Keratinocyte (primary cell): ENCODE results near the gene PPOX.

Source experiments
- EZH2 ChIP-seq: IDR thresholded peaks from one replicate; pipeline ENCODE4 v1.6.1; 2012; ENCODE audit warnings: inconsistent platforms, mild to moderate bottlenecking, low read length, moderate library complexity
- TF ChIP-seq, protein P1 (sequence below), 3 experiments: IDR thresholded peaks in 1 of 3; conservative IDR thresholded peaks in 1 of 3; optimal IDR thresholded peaks in 1 of 3; 2 replicates in 2 of 3; 3 replicates in 1 of 3; pipeline versions ENCODE3 to v1.5.1; 2011; ENCODE audit warnings: low read length in 3 of 3, mild to moderate bottlenecking in 3 of 3, moderate library complexity in 2 of 3, control low read depth in 1 of 3, inconsistent platforms in 1 of 3; ENCODE audit not compliant: insufficient read depth in 2 of 3; ENCODE audit errors: extremely low read depth in 1 of 3

DNA sequence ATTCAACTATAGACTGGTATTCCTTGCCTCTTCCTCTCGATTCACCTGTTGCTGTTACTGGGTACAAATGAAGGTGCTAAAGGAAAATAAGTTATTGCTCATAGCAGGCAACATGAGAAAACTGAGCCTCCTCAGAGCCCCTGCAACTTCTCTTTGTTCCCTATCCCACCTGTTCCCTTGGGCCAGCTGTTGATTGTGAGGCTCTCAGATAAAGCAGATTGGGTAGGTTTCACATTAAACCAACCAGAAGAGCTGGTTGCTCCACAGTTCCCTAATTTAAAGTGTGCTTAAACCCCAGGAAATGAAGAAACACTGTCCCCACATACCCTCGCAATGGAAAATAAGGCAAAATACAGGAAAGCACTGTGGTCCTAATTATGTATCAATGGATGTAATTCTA is 38.6 kb upstream of the PPOX start:
- TF ChIP-seq, protein P1, sequence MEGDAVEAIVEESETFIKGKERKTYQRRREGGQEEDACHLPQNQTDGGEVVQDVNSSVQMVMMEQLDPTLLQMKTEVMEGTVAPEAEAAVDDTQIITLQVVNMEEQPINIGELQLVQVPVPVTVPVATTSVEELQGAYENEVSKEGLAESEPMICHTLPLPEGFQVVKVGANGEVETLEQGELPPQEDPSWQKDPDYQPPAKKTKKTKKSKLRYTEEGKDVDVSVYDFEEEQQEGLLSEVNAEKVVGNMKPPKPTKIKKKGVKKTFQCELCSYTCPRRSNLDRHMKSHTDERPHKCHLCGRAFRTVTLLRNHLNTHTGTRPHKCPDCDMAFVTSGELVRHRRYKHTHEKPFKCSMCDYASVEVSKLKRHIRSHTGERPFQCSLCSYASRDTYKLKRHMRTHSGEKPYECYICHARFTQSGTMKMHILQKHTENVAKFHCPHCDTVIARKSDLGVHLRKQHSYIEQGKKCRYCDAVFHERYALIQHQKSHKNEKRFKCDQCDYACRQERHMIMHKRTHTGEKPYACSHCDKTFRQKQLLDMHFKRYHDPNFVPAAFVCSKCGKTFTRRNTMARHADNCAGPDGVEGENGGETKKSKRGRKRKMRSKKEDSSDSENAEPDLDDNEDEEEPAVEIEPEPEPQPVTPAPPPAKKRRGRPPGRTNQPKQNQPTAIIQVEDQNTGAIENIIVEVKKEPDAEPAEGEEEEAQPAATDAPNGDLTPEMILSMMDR (optimal IDR thresholded peaks at IDR 0.05 in 1 of 3, IDR thresholded peaks at IDR 0.05 in 1 of 3, conservative IDR thresholded peaks at IDR 0.05 in 1 of 3; ENCODE audit: extremely low read depth in 1 of 3, insufficient read depth in 2 of 3, low read length in 3 of 3), result no peak
- no peak for TF ChIP-seq EZH2
